Transverse colon (tissue), 4 donors: ENCODE measurements around the gene SCNN1A. TPM values are rescaled to one million over a fixed set of nuclear protein-coding genes. Genes with fewer than 3 reads are reported as not detected.
A peak's percentile ranks its signal among the peaks of the same experiment; 100 is the strongest.

ENCODE experiments used
- DNase-seq: peaks from one replicate; pipeline ENCODE4 v3.0.0-alpha.2; 2019
- H3K27ac ChIP-seq, 4 donors: fragments of 200-600 bp; sonication (generic); 2 replicates each; pipeline ENCODE4 v1.5.1; 2016 to 2018; ENCODE audit warnings: inconsistent platforms in 4 of 4
- H3K27me3 ChIP-seq: fragments of 200-600 bp; sonication (generic); 2 replicates; pipeline ENCODE4 v1.5.1; 2017; ENCODE audit warnings: inconsistent platforms
- H3K36me3 ChIP-seq, 4 donors: fragments of 200-600 bp; sonication (generic); 2 replicates each; pipeline ENCODE4 v1.5.1; 2017 to 2019; ENCODE audit warnings: inconsistent platforms in 4 of 4
- H3K4me1 ChIP-seq, 4 donors: fragments of 200-600 bp; sonication (generic); 2 replicates each; pipeline ENCODE4 v1.5.1; 2017 to 2020; ENCODE audit warnings: inconsistent platforms in 4 of 4
- H3K4me3 ChIP-seq, 4 donors: fragments of 200-600 bp; sonication (generic); 1 replicate in 1 of 4; 2 replicates in 3 of 4; pipeline versions ENCODE4 v1.5.1 to v1.6.1; 2017 to 2019; ENCODE audit warnings: inconsistent platforms in 4 of 4
- H3K9me3 ChIP-seq, 2 donors: fragments of 200-600 bp; sonication (generic); 2 replicates each; pipeline ENCODE4 v1.5.1; 2017 to 2019; ENCODE audit warnings: inconsistent platforms in 2 of 2
- EP300 ChIP-seq: sonication (generic); formaldehyde crosslinking; IDR thresholded peaks from one replicate; pipeline ENCODE4 v1.6.1; 2017; ENCODE audit warnings: antibody characterized with exemption, low read depth
- POLR2A ChIP-seq: fragments of 450-650 bp; IDR thresholded peaks from one replicate; pipeline ENCODE4 v1.6.1; 2016; ENCODE audit warnings: antibody characterized with exemption, mild to moderate bottlenecking, moderate library complexity
- POLR2AphosphoS5 ChIP-seq, 3 donors: sonication (generic); formaldehyde crosslinking; IDR thresholded peaks; one replicate each; pipeline ENCODE4 v1.6.1; 2016; ENCODE audit warnings: antibody characterized with exemption in 3 of 3
- WGBS, 2 donors: methylation state at CpG; one replicate each; pipeline ENCODE4 v1.1.5; 2018; ENCODE audit warnings: low coverage in 1 of 2; 5-methylcytosine and 5-hydroxymethylcytosine counted together
- in situ Hi-C, 4 donors: fragments of 200-750 bp; cut with MboI; loops; one replicate each; pipeline versions ENCODE4 v1.15.0 to v1.15.1; 2017; ENCODE audit warnings: low sequenced_read_pairs in 3 of 4, low pct_ligation_motif_present in 1 of 4, low pct_unique_long_range_greater_than_20kb in 1 of 4
- intact Hi-C: fragments of 100-400 bp; cut with DNase I; formaldehyde crosslinking; loops from one replicate; pipeline ENCODE4 v1.15.1; 2023; ENCODE audit warnings: low total_unique reads
- total RNA-seq, 4 donors: library from RNA; depleted of rRNA; stranded (reverse); fragments of >200 nt; gene quantifications; one replicate each; pipeline ENCODE4 v1.1.0, GENCODE V29; 2016
- TF ChIP-seq, protein P1 (sequence below), 5 experiments: fragments of 200-600 bp in 3 of 5; fragments of 450-650 bp in 2 of 5; sonication (generic) in 3 of 5; IDR thresholded peaks; 1 replicate in 2 of 5; 2 replicates in 3 of 5; pipeline ENCODE4 v1.5.1; 2016 to 2017; ENCODE audit warnings: antibody characterized with exemption in 5 of 5, inconsistent platforms in 3 of 5, mild to moderate bottlenecking in 2 of 5, moderate library complexity in 1 of 5

The SCNN1A gene
- total RNA-seq, 4 donors from 2014 or later, result 151 to 757 (median 502) TPM

DNA sequence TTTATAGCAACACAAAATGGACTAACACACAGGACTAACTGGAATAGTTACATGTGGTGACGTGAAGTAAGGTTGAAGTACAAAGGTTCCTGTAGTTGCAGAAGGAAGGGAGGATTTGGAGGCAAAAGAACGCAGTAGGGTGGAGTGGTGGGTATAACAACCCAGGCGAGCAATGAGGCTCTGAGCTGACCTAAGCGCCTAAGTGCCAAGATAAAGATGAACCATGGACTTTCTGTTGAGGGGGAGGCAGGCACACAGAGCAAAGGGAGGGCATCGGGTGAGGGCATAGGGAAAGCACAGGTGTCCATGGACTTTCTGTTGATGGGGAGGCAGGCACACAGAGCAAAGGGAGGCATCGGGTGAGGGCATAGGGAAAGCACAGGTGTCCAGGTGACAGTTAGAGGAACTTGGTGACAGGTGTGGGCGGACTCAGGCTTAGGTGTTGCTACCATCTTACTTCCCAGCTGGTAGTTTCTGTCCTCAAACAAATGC is 15.2 kb downstream of the SCNN1A start:
- DNase-seq, result peak; percentile 75
- intact Hi-C loops, result no loop called here
- 22 to 42% methylated on average over 3 to 7 of the region's 7 CpGs for WGBS, 2 donors
- Histone ChIP-seq H3K9me3 (no peaks in the 10 kb centered on the region), H3K36me3 (peaks cover 0 to 5% (median 0%) of the 10 kb centered on the region in 4 donors), H3K27me3 (no peaks in the 10 kb centered on the region), H3K27ac (peak overlapping the region; percentile 92 to 99 (median 98)), H3K4me3 (no peak overlapping the region), H3K4me1 (peaks cover 10 to 59% (median 43%) of the 10 kb centered on the region in 4 donors)
- in situ Hi-C loops, result no loop called here
- peak in 2 of 3 donors; percentile 75 to 82 for TF ChIP-seq POLR2AphosphoS5 (IDR thresholded peaks at IDR 0.05)
- TF ChIP-seq, protein P1, sequence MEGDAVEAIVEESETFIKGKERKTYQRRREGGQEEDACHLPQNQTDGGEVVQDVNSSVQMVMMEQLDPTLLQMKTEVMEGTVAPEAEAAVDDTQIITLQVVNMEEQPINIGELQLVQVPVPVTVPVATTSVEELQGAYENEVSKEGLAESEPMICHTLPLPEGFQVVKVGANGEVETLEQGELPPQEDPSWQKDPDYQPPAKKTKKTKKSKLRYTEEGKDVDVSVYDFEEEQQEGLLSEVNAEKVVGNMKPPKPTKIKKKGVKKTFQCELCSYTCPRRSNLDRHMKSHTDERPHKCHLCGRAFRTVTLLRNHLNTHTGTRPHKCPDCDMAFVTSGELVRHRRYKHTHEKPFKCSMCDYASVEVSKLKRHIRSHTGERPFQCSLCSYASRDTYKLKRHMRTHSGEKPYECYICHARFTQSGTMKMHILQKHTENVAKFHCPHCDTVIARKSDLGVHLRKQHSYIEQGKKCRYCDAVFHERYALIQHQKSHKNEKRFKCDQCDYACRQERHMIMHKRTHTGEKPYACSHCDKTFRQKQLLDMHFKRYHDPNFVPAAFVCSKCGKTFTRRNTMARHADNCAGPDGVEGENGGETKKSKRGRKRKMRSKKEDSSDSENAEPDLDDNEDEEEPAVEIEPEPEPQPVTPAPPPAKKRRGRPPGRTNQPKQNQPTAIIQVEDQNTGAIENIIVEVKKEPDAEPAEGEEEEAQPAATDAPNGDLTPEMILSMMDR (IDR thresholded peaks at IDR 0.05), result no peak
- no peak for TF ChIP-seq EP300
- TF ChIP-seq POLR2A, result peak; percentile 68

DNA sequence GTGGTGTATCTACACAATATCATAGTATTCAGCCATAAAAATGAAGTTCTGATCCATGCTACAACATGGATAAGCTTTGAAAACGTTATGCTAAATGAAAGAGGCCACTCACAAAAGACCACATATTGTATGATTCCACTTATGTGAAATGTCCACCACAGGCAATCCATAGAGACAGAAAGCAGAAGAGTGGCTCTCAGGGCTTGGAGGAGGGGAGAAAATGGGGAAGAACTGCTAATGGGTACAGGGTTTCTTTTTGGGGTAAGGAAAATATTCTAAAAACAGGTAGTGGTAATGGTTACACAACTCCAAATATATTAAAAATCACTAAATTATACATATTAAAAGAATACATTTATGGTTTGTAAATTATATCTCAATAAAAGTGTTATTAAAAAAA is 16.5 kb downstream of the SCNN1A start:
- Histone ChIP-seq H3K36me3 (peaks cover 0 to 5% (median 0%) of the 10 kb centered on the region in 4 donors), H3K27ac (peak overlapping the region; percentile 92 to 99 (median 98)), H3K27me3 (no peaks in the 10 kb centered on the region), H3K4me1 (peaks cover 10 to 48% (median 38%) of the 10 kb centered on the region in 4 donors), H3K4me3 (no peak overlapping the region), H3K9me3 (no peaks in the 10 kb centered on the region)
- intact Hi-C loops, result no loop called here
- 48 to 85% methylated on average over 1 of the region's 1 CpG for WGBS, 2 donors
- DNase-seq, result no peak
- TF ChIP-seq, protein P1 (IDR thresholded peaks at IDR 0.05), result no peak
- TF ChIP-seq POLR2A (no peak), POLR2AphosphoS5 (IDR thresholded peaks at IDR 0.05) (no peak), EP300 (no peak)
- in situ Hi-C loops, result no loop called here

DNA sequence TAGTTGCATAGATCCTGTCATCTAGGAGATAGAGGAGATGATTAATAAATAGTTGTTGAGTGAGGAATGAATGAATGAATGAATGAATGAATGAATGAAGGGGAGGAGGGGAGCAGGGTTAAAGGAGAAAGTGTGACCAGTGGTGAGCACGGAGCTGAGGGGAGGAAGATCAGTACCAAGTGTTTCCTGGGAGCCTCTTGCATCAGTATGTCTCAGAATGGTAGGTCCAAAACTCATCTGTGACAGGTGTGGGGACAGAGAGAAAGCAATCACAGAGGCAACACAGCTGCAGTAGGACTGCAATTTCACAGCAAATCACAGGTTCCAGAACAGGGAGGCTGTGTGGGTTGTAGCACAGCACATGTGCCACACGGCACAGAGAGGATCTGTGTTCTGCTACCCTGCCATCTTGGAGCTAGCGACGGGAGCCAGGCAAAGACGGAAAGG is 19.0 kb downstream of the SCNN1A start:
- H3K27ac ChIP-seq, result no peak overlapping the region
- peaks cover 0 to 5% (median 0%) of the 10 kb centered on the region in 4 donors for H3K36me3 ChIP-seq
- no peaks in the 10 kb centered on the region for H3K27me3 ChIP-seq
- no peak for DNase-seq
- intact Hi-C loops, result no loop called here
- H3K4me1 ChIP-seq, result peaks cover 7 to 26% (median 19%) of the 10 kb centered on the region in 4 donors
- no peak overlapping the region for H3K4me3 ChIP-seq
- TF ChIP-seq EP300 (no peak), POLR2AphosphoS5 (IDR thresholded peaks at IDR 0.05) (no peak), POLR2A (no peak)
- TF ChIP-seq, protein P1 (IDR thresholded peaks at IDR 0.05), result no peak
- in situ Hi-C loops, result no loop called here
- WGBS, 2 donors, result 63 to 74% methylated on average over 1 to 5 of the region's 5 CpGs
- no peaks in the 10 kb centered on the region for H3K9me3 ChIP-seq

DNA sequence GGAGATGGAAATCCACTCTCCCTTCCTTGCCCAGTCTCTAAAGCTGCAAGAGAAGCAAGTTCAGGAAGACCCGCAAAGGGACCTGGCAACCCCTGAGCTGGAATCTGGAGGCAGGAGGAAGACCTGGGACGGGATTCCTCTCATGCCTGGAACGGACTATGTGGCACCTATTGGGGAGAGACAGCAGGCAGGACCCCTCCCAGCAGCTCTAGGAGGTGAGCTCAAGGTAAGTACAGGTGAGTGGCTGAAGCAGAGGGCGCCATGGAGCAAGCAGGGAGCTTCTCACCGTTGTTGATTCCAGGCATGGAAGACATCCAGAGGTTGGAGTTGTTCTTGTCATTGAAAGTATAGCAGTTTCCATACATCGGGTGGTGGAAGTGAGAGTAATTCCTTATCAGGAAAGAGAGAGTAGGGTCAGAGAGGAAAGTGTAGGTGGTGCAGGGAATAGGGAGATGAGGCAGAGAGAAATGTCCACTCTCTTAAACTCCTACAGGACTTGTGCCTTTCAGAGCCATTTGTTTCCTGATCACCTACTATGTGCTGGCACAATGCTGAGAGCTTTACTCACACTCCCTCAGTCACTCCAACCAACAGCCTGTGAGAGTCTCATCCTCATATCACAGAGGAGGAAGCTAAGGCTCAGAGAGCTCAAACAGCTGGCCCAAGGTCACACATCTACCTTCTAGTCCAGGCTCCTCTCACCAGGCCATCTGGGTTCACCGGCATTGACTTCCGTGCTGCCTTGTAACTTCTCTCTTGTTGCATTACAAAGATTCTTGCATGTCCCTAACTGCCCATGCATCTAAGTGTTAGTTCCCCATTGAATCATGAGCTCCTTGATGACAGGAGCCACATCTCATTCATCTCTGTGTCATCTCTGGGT is 19.6 kb downstream of the SCNN1A start:
- Histone ChIP-seq H3K4me1 (peaks cover 5 to 20% (median 12%) of the 10 kb centered on the region in 4 donors), H3K36me3 (peaks cover 0 to 5% (median 0%) of the 10 kb centered on the region in 4 donors), H3K27me3 (no peaks in the 10 kb centered on the region), H3K9me3 (no peaks in the 10 kb centered on the region), H3K27ac (no peak overlapping the region), H3K4me3 (no peak overlapping the region)
- DNase-seq, result no peak
- 69% methylated on average over 8 of the region's 8 CpGs; no CpG with 5 or more reads in 1 of the 2 donors for WGBS, 2 donors
- intact Hi-C loops, result no loop called here
- in situ Hi-C loops, result no loop called here
- TF ChIP-seq POLR2A, result no peak
- no peak for TF ChIP-seq EP300
- TF ChIP-seq POLR2AphosphoS5 (IDR thresholded peaks at IDR 0.05), result no peak
- TF ChIP-seq, protein P1 (IDR thresholded peaks at IDR 0.05), result no peak
